ELF-1 (cell line): Measurements from ENCODE around the gene DCBLD1.
A peak's percentile ranks its signal among the peaks of the same experiment; 100 is the strongest.
"Not testable (repeated sequence)": the region's sequence is repeated elsewhere in the genome, so short reads cannot be mapped to it uniquely, and the experiment has no call there.

ENCODE experiments used
- DNase-seq: peaks from one replicate; pipeline ENCODE4 v3.0.0-alpha.2; 2016; ENCODE audit warnings: low read depth, low spot score

Gene DCBLD1

DNA sequence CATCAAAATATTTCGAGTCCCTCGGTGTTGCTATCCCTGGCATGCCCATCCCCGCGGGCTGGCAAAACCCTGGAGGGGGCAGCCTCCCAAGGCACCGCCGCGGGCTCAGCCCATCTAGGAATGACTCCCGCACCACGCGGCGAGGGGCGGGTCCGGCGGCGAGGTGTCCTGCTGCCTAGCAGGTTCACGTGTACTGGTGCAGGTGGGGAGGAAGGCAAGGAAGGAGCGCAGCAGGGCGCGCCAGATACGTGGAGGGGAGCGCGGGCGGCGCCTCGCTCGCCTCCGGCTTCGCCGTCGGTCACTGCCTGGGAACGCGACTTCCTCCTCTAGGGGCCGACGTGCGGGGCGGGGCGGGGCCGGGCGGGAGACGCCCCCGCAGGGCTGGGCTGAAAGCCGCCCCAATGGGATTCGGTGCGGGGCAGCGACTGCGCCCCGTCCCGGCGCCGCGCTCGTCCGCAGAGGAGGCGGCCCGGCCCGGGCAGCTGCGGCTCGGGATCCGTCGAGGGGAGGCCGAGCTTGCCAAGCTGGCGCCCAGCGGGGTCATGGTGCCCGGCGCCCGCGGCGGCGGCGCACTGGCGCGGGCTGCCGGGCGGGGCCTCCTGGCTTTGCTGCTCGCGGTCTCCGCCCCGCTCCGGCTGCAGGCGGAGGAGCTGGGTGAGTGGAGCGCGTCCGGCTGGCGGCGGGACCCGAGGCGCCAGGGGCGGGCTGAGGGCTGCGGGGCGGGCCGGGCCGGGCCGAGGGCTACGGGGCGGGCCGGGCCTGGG lies at the start of gene DCBLD1:
TSS of gene DCBLD1 (plus strand) at position 435 of the 764 bp plus-strand sequence. CDS start at position 543, 108 bp downstream.
- DNase-seq, result peak; percentile 81

DNA sequence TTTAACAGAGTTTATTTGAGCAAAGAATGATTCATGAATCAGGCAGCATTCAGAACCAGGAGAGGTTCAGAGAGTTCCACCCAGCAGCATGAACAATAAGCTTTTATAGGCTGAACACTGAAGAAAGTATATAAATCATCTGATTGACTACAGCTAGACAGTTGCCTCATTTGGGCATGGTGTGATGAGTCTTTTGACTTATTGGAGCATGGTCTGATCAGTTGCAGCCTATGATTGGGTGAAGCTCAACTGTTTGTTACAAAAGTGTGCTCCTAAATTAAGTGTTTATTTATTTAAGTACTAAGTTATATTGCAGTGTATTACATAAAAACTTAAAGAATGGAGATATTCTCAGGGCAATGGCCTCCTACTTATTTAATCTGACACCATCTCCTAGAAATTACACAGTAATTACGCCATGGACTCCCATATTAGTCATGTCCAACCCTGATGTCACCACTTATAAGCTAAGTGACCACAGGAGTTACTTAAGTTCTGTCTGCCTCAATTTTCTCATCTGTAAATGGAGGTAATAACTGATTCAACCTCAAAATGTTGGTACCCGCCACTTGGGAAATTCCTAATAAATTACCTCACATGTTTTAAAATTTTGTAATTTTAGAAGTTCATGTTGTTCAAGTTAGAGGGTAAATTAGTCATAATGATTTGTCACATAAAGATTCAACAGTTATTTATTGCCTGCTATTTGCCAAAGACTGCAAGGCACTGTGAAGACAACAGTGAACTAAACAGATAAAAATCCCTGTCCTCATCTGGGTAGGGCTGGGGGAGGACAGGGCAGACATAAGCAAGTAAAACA lies 41.6 kb upstream of the DCBLD1 start:
- no peak for DNase-seq

DNA sequence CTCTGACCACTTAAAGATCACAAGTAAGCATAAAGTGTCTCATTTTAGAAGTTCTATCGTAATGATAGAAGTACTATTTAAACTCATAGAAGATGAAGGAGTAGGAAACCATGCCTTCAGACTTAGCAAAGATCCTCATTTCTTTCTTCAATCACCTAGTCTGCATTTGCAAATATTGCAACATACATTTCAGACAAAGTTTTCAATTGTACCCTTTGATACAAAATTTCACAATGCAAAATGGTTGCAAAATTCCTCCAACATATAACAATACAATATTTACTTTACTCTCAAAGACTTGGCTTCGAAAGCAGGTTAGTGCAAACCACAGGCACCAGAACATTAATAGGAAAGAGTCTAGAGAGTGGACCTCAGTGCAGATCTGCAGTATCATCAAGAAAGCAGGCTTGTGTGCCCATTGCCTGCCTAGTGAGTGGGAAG lies 40.6 kb upstream of the DCBLD1 start:
- DNase-seq, result no peak

DNA sequence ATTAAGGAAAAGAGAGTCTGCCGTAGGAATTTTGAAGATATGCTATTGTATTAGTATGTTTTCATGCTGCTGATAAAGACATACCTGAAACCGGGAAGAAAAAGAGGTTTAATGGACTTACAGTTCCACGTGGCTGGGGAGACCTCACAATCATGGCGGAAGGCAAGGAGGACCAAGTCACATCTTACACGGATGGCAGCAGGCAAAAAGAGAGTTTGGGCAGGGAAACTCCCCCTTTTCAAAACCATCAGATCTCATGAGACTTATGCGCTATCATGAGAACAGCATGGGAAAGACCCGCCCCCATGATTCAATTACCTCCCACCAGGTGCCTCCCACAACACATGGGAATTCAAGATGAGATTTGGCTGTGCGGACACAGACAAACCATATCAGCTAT lies 40.2 kb upstream of the DCBLD1 start:
- not testable (repeated sequence) for DNase-seq

DNA sequence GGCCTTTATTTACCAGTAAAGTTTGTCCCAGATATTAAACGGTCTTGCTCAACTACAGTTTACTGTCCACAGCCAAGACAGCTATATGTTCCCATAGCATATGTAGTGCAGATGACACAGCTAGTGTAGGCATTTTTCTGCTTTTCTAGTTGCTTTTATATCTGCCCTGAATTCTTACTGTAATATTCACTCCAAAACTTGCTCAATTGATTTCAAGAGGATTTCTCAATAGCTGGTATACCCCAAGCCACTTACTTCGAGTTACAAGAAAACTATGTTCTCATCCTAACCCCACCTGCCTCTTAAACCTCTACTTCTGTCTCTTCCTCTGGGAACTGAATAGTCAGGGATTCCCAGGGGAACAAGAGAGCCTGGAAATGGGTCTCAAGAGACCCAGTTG lies 37.9 kb upstream of the DCBLD1 start:
- DNase-seq, result no peak

DNA sequence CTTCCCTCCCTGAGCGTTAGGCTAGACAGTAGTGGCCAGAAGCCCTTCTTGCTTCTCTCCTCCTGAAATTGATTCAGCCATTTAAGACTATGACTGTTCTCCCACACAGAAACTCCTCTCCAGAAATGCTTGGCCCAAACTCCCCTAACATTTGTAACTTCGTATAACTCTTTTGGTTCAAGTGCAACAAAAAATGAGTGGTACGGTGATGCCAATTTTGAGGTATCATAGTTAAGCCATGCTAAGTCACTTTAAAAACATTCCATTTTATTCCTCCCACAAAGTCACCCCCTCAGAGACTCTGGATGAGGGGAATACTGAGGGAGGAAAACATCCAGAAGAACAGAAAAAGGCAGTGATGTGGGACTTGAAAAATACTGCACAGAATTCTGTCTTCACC lies 35.6 kb upstream of the DCBLD1 start:
- DNase-seq, result no peak

DNA sequence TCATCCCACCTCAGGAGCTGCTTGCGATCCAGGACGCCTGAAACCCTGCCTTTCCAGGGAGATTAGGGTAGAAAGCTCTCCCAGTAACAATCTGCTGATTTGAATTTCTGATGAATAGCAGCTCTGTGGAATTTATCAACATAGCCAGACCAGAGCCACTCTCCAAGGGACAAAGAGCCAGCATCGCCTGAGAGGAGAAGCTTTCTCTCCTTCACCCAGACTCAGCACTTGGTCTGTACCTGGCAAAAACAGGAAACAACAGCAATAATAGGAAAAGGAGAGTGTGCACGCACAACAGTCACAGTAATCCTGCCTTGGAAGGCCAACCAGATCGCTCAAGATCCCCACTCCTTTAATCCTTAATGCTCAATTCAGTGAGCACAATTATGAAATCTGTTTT lies 34.5 kb upstream of the DCBLD1 start:
- DNase-seq, result peak; percentile 14

DNA sequence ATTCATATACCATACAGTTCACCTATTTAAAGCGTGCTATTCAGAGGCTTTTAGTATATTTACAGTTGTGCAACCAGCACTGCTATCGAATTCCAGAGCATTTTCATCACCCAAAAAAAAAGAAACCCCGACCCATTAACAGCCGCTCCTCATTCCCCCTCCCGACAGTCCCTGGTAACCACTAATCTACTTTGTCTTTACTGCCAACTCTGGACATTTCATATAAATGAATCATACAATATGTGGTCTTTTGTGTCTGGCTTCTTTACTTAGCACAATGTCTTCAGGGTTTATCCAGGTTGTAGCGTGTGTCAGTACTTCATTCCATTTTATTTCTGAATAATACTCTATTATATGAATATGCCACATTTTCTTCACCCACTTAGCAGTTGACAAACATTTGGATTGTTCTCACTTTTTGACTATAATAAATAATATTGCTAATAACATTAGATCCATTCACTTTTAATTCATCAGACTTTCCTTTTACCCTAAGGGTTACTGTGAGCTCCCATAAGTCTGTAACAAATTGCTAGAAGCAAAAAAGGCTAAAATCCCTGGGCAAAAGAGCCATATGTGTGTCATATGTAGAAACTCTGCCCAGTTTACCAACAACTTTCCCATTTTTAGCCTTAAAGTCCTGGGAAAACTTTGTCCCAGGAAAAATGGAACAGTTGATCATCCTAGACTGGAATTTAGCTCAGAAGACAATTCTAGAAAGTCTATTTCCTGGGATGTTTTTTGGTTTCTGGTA lies 33.6 kb upstream of the DCBLD1 start:
- DNase-seq, result no peak

DNA sequence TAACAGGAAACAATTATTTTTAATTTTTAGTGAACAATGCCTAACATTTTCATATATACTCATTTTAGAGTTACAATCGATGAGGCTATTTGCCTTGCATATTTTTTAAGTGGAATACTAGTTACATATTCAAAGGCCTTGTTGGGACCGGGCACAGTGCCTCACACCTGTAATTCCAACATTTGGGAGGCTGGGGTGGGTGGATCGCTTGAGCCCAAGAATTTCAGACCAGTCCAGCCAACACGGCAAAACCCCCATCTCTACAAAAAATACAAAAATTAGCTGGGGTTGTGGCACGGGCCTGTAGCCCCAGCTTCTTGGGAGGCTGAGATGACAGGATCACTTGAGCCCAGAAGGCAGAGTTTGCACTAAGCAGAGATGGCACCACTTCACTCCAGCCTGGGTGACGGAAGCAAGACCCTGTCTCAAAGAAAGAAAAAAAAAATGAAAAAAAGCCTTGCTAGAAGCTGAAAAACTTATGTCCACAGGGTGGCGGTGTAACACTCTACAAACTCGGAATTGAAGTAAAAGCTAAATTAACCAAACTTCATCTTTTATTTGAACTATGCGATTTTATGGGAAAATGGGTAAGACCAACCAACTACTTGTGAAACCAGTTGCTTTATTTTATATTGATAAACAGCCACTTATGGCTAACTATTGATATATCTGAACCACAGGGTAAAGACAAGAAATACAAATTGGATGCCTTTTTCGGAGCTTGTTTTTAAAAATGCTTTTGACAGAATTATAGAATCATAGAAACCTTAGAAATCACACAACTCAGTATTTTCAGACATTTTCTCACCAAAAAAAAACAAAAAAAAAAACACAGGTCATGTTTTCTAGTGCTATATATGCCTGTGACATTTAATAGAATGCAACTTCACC lies 32.7 kb upstream of the DCBLD1 start:
- peak; percentile 53 for DNase-seq

DNA sequence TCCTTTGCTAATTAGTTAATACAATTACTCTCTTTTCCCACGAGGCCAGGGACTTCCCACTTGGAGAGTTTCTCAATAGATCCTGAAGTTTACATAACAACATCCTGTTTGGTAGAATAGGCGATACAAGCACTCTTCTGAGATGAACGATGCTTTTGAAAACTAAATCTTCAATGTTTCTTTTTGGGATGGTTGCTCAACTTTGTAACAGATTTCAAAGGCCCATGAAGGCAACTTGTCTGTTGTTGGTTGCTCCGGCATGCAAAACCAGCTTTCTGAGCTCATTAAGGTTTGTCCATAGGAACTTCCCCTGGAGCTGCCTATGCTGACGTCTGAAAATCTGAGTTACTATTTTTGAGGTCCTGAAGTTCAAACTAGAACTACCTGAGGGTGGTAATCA lies 30.8 kb upstream of the DCBLD1 start:
- no peak for DNase-seq

DNA sequence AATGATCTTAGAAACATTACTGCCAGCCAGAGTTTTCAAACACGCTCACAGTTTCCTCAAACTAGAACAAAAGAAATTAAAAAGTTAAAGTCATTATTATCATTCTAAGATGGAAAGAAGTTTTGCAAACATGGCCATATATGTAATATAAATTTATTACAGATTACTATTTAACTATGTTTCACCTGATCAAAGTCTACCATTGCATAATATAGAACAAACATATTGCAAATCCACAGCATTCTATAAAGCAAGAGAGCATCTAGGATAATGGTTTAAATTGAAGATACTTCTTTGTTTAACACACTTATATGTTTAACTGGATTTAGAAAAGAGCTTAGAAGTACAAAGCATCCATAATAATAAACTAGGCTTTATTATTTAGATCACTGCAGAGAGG lies 26.2 kb upstream of the DCBLD1 start:
- no peak for DNase-seq

DNA sequence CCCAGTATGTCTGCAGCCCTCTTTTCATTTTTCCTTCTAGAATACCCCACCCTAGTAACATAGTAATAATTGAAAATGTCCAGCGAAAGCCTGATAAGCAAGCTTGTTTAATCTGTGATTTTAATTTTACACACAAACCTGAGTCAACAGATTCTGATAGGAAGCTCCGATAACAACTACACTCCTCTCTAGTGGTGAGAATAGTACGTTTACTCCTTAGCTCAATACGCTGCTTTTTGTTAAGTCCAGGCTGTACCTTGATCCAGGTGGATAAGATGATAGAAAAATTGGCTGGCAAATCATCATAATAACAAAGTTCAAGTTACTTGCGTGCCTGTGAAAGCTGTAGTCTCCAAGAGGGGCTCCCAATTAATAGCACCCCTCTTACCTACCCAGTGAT lies 25.5 kb upstream of the DCBLD1 start:
- no peak for DNase-seq

DNA sequence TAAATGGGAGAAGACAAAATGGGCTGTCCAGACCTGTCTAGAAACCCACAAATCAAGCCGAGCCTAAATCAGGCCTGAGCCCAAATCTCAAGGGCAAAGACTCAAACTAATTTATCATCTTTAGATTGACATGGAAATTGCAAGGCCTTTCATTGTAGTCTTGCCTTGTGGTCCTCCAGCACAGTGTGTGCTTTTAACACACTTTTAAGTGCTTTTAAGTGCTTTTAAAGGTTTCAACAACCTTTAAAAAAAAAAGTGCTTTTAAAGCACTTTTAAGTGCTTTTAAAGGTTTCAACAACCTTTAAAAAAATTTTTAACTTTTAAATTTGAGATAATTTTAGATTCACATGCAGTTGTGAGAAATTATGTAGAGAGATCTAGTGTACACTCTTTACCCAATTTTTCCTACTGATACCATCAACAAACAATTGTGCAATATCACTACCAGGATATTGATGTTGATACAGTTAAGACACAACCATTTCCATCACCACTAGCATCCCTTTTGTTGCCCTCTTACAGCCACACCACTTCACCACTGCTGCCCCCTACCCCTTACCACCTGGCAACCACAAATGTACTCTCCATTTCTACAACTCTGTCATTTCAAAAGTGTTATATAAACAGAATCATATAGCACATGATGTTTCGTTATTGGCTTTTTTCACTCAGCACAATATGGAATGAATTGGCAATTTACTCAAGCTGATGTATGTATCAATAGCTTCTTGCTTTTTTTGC lies 23.1 kb upstream of the DCBLD1 start:
- DNase-seq, result no peak

DNA sequence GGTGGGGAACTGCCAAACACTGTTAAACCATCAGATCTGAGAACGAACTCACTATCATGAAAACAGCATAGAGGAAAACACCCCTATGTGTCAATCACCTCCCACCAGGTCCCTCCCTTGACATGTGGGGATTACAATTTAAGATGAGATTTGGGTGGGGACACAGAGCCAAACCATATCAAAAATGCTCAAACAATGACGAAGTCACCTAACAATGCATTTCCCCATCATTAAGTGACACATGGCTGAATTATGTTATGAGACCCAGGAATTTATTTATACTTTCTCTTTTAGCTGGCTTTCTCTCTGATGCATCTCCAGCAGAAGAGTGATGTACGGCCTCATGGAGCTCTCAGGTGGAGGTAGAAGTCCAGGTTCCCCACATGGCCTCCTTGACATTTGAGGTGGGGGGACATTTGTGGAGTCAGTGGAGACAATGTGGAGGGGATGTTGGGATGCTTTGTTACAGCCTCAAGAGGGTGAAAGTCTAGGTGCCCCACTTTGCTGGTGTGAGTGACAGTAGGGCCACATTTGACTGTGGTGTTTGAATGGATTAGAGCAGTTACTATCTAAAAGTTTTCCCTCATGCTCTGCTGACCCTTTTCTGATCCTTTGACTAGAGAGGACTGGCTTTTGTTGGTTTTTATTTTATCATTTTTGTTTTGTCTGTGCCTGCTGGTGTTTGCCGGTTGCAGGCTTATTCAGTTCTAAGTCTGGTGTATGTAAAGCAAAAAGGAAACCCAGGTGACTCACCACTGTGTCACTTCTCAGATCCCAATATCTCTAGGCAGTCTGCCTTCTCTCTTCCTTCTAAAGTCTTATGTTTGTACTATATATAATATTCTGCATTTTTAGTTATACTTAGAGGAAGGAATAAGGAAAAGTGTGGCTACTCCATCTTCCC lies 18.5 kb upstream of the DCBLD1 start:
- no peak for DNase-seq

DNA sequence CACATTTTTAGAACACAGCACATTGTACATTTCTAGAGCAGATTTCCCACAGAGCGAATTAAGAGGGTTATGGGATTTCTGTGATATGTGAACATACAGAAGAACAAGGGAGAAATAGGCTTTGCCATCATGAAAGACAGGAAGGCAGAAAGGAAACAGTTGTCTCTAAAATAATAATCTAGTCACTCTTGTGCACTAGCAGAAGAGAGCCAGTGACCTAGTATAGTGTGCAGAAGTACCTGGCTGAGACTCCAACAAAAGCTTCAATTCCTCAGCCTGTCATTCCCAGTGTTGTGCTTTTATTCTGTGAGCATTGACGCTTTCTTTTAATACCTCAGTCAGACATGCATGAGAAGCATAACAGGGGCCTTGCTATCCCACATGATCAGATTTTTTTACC lies 17.8 kb upstream of the DCBLD1 start:
- no peak for DNase-seq

DNA sequence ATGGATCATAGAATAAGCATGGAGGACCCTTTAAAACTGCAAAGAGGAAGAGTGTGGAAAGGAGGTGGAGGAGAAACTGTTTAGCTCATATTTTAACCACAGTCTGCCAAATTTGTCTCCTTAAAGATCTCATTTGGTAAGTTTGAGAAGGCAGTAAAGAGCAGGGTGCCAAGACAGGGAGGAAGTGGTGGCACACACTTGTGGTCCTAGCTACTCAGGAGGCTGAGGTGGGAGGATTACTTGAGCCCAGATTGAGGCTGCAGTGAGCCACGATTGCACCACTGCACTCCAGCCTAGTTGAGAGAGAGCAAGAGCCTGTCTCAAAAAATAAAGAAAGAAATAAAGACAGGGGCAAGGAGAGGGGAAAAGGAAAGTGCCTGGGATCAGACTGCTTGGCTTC lies 16.8 kb upstream of the DCBLD1 start:
- DNase-seq, result no peak

DNA sequence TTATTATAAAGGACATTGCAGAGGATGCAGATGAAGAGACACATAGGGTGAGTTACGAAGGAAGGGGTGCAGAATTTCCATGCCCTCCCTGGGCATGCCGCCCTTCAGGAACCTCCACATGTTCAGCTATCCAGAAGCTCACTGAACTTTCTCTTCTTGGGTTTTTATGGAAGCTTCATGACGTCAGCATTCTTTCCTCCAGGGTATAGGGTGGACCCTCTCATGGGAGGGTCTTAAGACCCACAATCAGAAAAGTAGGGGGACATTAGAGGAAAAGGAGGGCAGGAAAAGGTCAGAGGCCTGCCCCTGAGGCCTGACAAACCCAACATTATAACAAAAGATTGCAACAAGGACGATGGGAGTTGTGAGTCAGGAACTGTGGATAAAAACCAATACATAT lies 14.6 kb upstream of the DCBLD1 start:
- no peak for DNase-seq

DNA sequence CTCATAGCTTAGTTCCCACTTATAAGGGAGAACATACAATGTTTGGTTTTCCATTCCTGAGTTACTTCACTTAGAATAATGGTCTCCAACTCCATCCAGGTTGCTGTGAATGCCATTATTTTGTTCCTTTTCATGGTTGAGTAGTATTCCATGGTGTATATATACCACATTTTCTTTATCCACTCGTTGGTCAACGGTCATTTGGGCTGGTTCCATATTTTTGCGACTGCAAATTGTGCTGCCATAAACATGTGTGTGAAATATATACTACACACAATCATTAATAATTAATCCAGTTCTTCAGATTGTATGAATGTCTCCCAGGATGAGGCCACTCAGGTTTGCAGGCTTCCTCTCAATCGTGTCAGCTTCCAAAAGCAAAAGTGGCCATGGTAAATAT lies 13.9 kb upstream of the DCBLD1 start:
- DNase-seq, result not testable (repeated sequence)

DNA sequence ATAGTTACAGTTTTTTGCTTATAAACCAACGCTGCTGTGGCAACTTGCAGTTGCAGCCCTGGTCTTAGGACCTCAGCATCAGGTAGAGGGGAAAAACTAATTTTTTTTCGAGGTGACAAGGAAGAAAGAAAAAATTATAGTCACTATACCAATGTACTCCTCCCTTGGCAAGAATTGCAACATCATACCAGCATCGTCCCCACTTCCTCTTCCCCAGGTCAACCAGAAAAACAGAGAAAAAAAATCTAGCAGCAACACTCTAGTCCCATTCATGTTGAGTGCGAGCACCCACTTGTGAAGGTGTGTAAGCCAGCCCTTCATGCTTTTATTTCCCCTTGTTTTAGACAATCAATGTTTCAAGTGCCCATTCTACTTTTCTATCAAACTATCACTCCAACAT lies 13.1 kb upstream of the DCBLD1 start:
- no peak for DNase-seq
